HepG2 (cell line): ENCODE measurements around the gene KRTAP9-2. TPM values are rescaled to one million over a fixed set of nuclear protein-coding genes. Genes with fewer than 3 reads are reported as not detected.

ENCODE experiments used
- ATAC-seq: fragments of 200-7000 bp; cut with Tn5 transposase; 3 replicates; pipeline ENCODE4 v1.9.1; 2020; ENCODE audit warnings: mild to moderate bottlenecking, moderate library complexity
- BruUV-seq: library from RNA; stranded (reverse); fragments of 400-500 nt; replicated peaks from 2 replicates; lab custom pipeline; 2021; lab: Mats Ljungman, UMichigan
- CTCF ChIA-PET: fragments of 300-600 bp; formaldehyde crosslinking; extraction: SDS; loops from one replicate; lab custom pipeline; 2021; ENCODE audit warnings: low total read pairs, inconsistent platforms, low intra/inter-chr PET ratio; lab: Yijun Ruan, JAX
- POLR2A ChIA-PET: fragments of 350-600 bp; sonication (Branson Sonifier 250); formaldehyde crosslinking; loops from one replicate; lab custom pipeline; 2020; ENCODE audit warnings: antibody characterized with exemption, inconsistent platforms; lab: Yijun Ruan, JAX
- DNase-seq: peaks from one replicate; pipeline ENCODE4 v3.0.0-alpha.2; 2015; ENCODE audit warnings: low spot score
- FAIRE-seq: peaks from 3 replicates; lab custom pipeline; 2011; peaks lifted over from hg19 to GRCh38; lab: Jason Lieb, UNC
- H2AFZ ChIP-seq: one replicate; pipeline ENCODE4 v1.6.1; 2011; ENCODE audit warnings: low read length, inconsistent platforms
- H3K27ac ChIP-seq: fragments of 300-600 bp; 3 replicates; pipeline ENCODE4 v1.8.0; 2011; ENCODE audit warnings: mixed run types, mild to moderate bottlenecking, mixed read lengths, low read length, inconsistent platforms; ENCODE audit not compliant: insufficient read depth; ENCODE audit errors: extremely low read length
- H3K27me3 ChIP-seq, 2 experiments: fragments of 200-600 bp in 1 of 2; 2 replicates in 1 of 2; 3 replicates in 1 of 2; pipeline versions ENCODE4 v1.6.0 to v1.8.0; 2011; ENCODE audit warnings: low read length in 2 of 2, mild to moderate bottlenecking in 2 of 2, moderate library complexity in 2 of 2, inconsistent platforms in 1 of 2; ENCODE audit not compliant: insufficient read depth in 2 of 2, control insufficient read depth in 1 of 2
- H3K36me3 ChIP-seq, 2 experiments: fragments of 200-600 bp in 1 of 2; replicated peaks in 1 of 2; 2 replicates in 1 of 2; 3 replicates in 1 of 2; pipeline versions ENCODE4 v1.5.1 to v1.8.0; 2011; ENCODE audit warnings: low read length in 2 of 2, inconsistent platforms in 1 of 2; ENCODE audit not compliant: insufficient read depth in 2 of 2, control insufficient read depth in 1 of 2
- H3K4me1 ChIP-seq: 2 replicates; pipeline ENCODE4 v1.5.1; 2012; ENCODE audit warnings: low read length, inconsistent platforms; ENCODE audit not compliant: insufficient read depth
- H3K4me2 ChIP-seq: 2 replicates; pipeline ENCODE4 v1.6.0; 2011; ENCODE audit warnings: low read depth, low read length, inconsistent platforms
- H3K4me3 ChIP-seq, 3 experiments: fragments of 200-600 bp in 1 of 3; sonication (generic), shearing (Covaris generic) in 1 of 3; replicated peaks in 1 of 3; 2 replicates each; pipeline ENCODE4 v1.5.1; 2011 to 2016; ENCODE audit warnings: low read length in 3 of 3, inconsistent platforms in 2 of 3, low read depth in 2 of 3, mild to moderate bottlenecking in 2 of 3, control low read depth in 1 of 3, mixed read lengths in 1 of 3; ENCODE audit not compliant: insufficient read depth in 1 of 3
- H3K79me2 ChIP-seq: one replicate; pipeline ENCODE4 v1.6.1; 2011; ENCODE audit warnings: low read length, inconsistent platforms; ENCODE audit not compliant: insufficient read depth
- H3K9ac ChIP-seq: 2 replicates; pipeline ENCODE4 v1.6.0; 2011; ENCODE audit warnings: mild to moderate bottlenecking, low read depth, low read length, inconsistent platforms; ENCODE audit not compliant: insufficient read depth
- H3K9me3 ChIP-seq: 2 replicates; pipeline ENCODE4 v1.5.1; 2012; ENCODE audit warnings: mild to moderate bottlenecking, low read length
- H4K20me1 ChIP-seq: 2 replicates; pipeline ENCODE4 v1.6.0; 2011; ENCODE audit warnings: inconsistent platforms, mild to moderate bottlenecking, low read length, moderate library complexity; ENCODE audit not compliant: insufficient read depth
- CHD2 ChIP-seq: IDR thresholded peaks from 2 replicates; pipeline ENCODE4 v1.6.1; 2011; ENCODE audit warnings: low read depth, low read length, improper control_type of control experiment
- PPARG ChIP-seq: conservative IDR thresholded peaks from 2 replicates; pipeline ENCODE4 v1.6.1; 2016; ENCODE audit warnings: missing biosample characterization, missing genetic modification reagents
- PRMT3 ChIP-seq: sonication (generic); formaldehyde crosslinking; IDR thresholded peaks from 2 replicates; pipeline ENCODE4 v1.8.1; 2022; ENCODE audit warnings: low read depth, mild to moderate bottlenecking, moderate library complexity, missing genetic modification reagents, borderline replicate concordance
- RNF219 ChIP-seq: sonication (generic); formaldehyde crosslinking; IDR thresholded peaks from 2 replicates; pipeline ENCODE4 v1.5.0; 2020; ENCODE audit warnings: mild to moderate bottlenecking, missing genetic modification reagents
- TAF1 ChIP-seq: sonication (generic); formaldehyde crosslinking; IDR thresholded peaks from 2 replicates; pipeline ENCODE4 v1.4.0; 2020; ENCODE audit warnings: missing genetic modification reagents
- ZBTB4 ChIP-seq: sonication (generic); formaldehyde crosslinking; IDR thresholded peaks from 2 replicates; pipeline ENCODE4 v1.4.0; 2020; ENCODE audit warnings: missing genetic modification reagents, mild to moderate bottlenecking, borderline replicate concordance
- ZC3H4 ChIP-seq: sonication (generic); formaldehyde crosslinking; IDR thresholded peaks from 2 replicates; pipeline ENCODE4 v1.4.0; 2020; ENCODE audit warnings: missing genetic modification reagents, borderline replicate concordance
- ZNF180 ChIP-seq: sonication (generic); formaldehyde crosslinking; IDR thresholded peaks from 2 replicates; pipeline ENCODE4 v1.4.0; 2020; ENCODE audit warnings: low read depth, missing genetic modification reagents, borderline replicate concordance
- ZNF235 ChIP-seq: sonication (generic); formaldehyde crosslinking; IDR thresholded peaks from 2 replicates; pipeline ENCODE4 v1.8.1; 2023; ENCODE audit warnings: mild to moderate bottlenecking, missing genetic modification reagents, borderline replicate concordance
- ZNF781 ChIP-seq: sonication (generic); formaldehyde crosslinking; IDR thresholded peaks from 2 replicates; pipeline ENCODE4 v1.5.1; 2020; ENCODE audit warnings: borderline replicate concordance, mild to moderate bottlenecking, missing genetic modification reagents; ENCODE audit errors: not compliant biosample characterization
- ZNF792 ChIP-seq: IDR thresholded peaks from 2 replicates; pipeline ENCODE4 v1.6.1; 2016
- ZNF883 ChIP-seq: sonication (generic); formaldehyde crosslinking; IDR thresholded peaks from 2 replicates; pipeline ENCODE4 v1.5.1; 2020; ENCODE audit warnings: mild to moderate bottlenecking, missing genetic modification reagents; ENCODE audit errors: not compliant biosample characterization
- WGBS: methylation state at CpG from one replicate; pipeline ENCODE4 v1.1.6; 2017; ENCODE audit warnings: low lambda C conversion rate; 5-methylcytosine and 5-hydroxymethylcytosine counted together
- in situ Hi-C: cut with HindIII; loops from 2 replicates; pipeline ENCODE4 v1.10.0; 2017; ENCODE audit warnings: low pct_unique_long_range_greater_than_20kb; ENCODE audit not compliant: extremely low pct_ligation_motif_present
- intact Hi-C: fragments of 100-400 bp; cut with micrococcal nuclease; formaldehyde crosslinking; loops from one replicate; pipeline ENCODE4 v1.10.0; 2022; ENCODE audit not compliant: unreplicated experiment
- polyA plus RNA-seq, 8 experiments: library from polyadenylated mRNA; depleted of rRNA in 3 of 8; stranded (reverse) in 7 of 8; unstranded in 1 of 8; fragments of >200 nt; fragmentation: Illumina TruSeq in 4 of 8; extraction: Trizol in 4 of 8; gene quantifications; 2 replicates each; pipeline versions ENCODE4 v1.2.1 to v1.2.3, GENCODE V29; 2011 to 2016; ENCODE audit warnings: low read depth in 4 of 8, missing spikeins in 1 of 8, mixed read lengths in 1 of 8; ENCODE audit not compliant: insufficient read depth in 1 of 8
- total RNA-seq, 5 experiments: library from RNA; depleted of rRNA; stranded (reverse); fragments of >200 nt; fragmentation: Illumina TruSeq; extraction: Trizol; gene quantifications; 2 replicates each; pipeline ENCODE4 v1.2.3, GENCODE V29; 2016; ENCODE audit warnings: low read depth in 1 of 5
- TF ChIP-seq, protein P1 (sequence below): sonication (generic); formaldehyde crosslinking; IDR thresholded peaks from 2 replicates; pipeline ENCODE4 v1.5.0; 2020; ENCODE audit warnings: missing genetic modification reagents, mild to moderate bottlenecking, borderline replicate concordance

KRTAP9-2 gene
- total and polyA plus RNA-seq, 2 of the 13 experiments (the other 11 are each of a cell fraction or from before 2014, with no cell fraction given): not detected

DNA sequence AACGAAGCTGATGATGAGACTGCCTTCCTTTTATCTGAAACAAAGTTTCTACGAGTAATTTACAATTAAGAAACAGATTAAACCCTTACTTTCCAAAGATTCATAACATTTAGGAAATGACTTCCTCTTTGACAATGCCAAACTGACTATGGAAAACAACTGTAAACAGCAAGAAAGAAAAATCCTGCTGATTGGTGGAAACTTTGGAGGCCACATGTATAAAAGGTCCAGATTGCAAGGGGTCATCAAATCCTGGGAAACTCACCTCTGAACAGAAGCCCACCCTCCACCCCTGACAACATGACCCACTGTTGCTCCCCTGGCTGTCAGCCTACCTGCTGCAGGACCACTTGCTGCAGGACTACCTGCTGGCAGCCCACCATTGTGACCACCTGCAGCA is 38.6 kb downstream of the KRTAP9-2 start, which contains the start of gene KRTAP9-6:
Gene KRTAP9-6, plus strand, starts transcription at position 301 of the 400 bp plus-strand sequence. Its CDS starts 0 bp downstream, at position 301.
- TF ChIP-seq ZNF883 (CRISPR knock-in tag) (no peak), ZNF792 (CRISPR knock-in tag) (no peak), ZNF180 (CRISPR knock-in tag) (no peak), ZNF781 (CRISPR knock-in tag) (no peak), PPARG (CRISPR knock-in tag) (no peak)
- TF ChIP-seq, all 625 proteins: peak for 0
- in situ Hi-C loops (no loop called here), intact Hi-C loops (no loop called here)
- ATAC-seq (no peak), DNase-seq (no peak), FAIRE-seq (no peak)
- Histone ChIP-seq H3K4me1 (no peaks in the 10 kb centered on the region), H3K27me3 (no peaks in the 10 kb centered on the region; a peak in 1 of 5 replicates), H3K79me2 (no peaks in the 10 kb centered on the region), H3K4me2 (no peak within 1 kb of the TSS), H3K27ac (no peak within 1 kb of the TSS), H3K9me3 (no peaks in the 10 kb centered on the region), H3K36me3 (no peaks in the 10 kb centered on the region), H4K20me1 (no peaks in the 10 kb centered on the region), H3K9ac (no peak within 1 kb of the TSS), H3K4me3 (no peak within 1 kb of the TSS), H2AFZ (no peak within 1 kb of the TSS)
- CTCF ChIA-PET: no interaction called here
- POLR2A ChIA-PET: no interaction called here
- BruUV-seq: no TSS peak
- 0% methylated on average over 2 of the region's 2 CpGs for WGBS

- in situ Hi-C loops: no loop called here
- Histone ChIP-seq H3K9me3 (no peaks in the 10 kb centered on the region), H3K4me3 (no peak overlapping the region), H4K20me1 (no peaks in the 10 kb centered on the region), H3K4me2 (no peak overlapping the region), H3K27ac (no peak overlapping the region), H3K9ac (no peak overlapping the region), H3K27me3 (no peaks in the 10 kb centered on the region; a peak in 1 of 5 replicates), H2AFZ (no peak overlapping the region), H3K4me1 (no peaks in the 10 kb centered on the region), H3K79me2 (no peaks in the 10 kb centered on the region), H3K36me3 (no peaks in the 10 kb centered on the region)
- intact Hi-C loops: no loop called here
- POLR2A ChIA-PET: no interaction called here
- DNase-seq (no peak), ATAC-seq (no peak), FAIRE-seq (no peak)
- no TSS peak for BruUV-seq
- CTCF ChIA-PET: no interaction called here
- WGBS: no CpG with 5 or more reads among the region's 3 CpGs
- TF ChIP-seq TAF1 (CRISPR knock-in tag) (no peak), RNF219 (CRISPR knock-in tag) (no peak), CHD2 (no peak), ZBTB4 (CRISPR knock-in tag) (no peak), ZNF235 (CRISPR knock-in tag) (no peak), ZC3H4 (CRISPR knock-in tag) (no peak), PRMT3 (CRISPR knock-in tag) (no peak)
- TF ChIP-seq, protein P1, sequence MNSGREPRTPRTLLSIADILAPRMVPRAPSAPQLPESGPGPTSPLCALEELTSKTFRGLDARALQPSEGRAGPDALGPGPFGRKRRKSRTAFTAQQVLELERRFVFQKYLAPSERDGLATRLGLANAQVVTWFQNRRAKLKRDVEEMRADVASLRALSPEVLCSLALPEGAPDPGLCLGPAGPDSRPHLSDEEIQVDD: no peak
These were observed 41.3 kb downstream of the KRTAP9-2 start for GRCh38 chr17:41267711-41268110.
